ENCODE data around the gene NWD2.

- TF ChIP-seq EZH2 (IDR thresholded peaks at IDR 0.05), result no peak
- TF ChIP-seq, protein P1, sequence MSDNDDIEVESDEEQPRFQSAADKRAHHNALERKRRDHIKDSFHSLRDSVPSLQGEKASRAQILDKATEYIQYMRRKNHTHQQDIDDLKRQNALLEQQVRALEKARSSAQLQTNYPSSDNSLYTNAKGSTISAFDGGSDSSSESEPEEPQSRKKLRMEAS (IDR thresholded peaks at IDR 0.05), result no peak
Observed at GRCh38 chr4:37388681-37389365, 144.3 kb downstream of the NWD2 start.

Measured in HCT116 (cell line).